ENCODE data around the gene KCNC1. TPM values are rescaled to one million over a fixed set of nuclear protein-coding genes. Genes with fewer than 3 reads are reported as not detected.

Gene KCNC1
- total RNA-seq, 2 donors from 2014 or later: not detected

DNA sequence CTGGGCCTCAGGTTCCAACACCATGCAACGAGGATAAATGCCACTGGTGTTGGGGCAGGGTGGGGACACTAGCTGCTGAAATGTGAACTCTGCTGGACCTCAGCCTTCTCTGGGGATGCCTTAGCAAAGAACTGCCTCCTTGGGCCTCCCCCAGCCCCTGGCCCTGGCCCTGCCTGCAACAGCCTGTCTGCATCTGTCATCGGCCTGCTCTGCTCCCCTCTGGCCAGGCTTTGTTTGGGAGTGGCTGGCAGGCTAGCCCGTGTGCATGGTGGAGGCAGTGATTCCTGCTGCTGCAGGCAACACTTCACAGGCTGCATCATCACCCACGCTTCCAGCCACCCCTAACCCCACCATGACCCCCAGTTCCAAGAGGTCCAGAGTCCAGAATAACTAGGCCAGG, 26.8 kb upstream of the KCNC1 start:
- TF ChIP-seq, protein P1, sequence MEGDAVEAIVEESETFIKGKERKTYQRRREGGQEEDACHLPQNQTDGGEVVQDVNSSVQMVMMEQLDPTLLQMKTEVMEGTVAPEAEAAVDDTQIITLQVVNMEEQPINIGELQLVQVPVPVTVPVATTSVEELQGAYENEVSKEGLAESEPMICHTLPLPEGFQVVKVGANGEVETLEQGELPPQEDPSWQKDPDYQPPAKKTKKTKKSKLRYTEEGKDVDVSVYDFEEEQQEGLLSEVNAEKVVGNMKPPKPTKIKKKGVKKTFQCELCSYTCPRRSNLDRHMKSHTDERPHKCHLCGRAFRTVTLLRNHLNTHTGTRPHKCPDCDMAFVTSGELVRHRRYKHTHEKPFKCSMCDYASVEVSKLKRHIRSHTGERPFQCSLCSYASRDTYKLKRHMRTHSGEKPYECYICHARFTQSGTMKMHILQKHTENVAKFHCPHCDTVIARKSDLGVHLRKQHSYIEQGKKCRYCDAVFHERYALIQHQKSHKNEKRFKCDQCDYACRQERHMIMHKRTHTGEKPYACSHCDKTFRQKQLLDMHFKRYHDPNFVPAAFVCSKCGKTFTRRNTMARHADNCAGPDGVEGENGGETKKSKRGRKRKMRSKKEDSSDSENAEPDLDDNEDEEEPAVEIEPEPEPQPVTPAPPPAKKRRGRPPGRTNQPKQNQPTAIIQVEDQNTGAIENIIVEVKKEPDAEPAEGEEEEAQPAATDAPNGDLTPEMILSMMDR (IDR thresholded peaks at IDR 0.05): no peak
- H3K4me3 ChIP-seq: no peak overlapping the region
- ATAC-seq (ENCODE audit: insufficient number of reproducible peaks, low FRiP score, low read depth) (no peak), DNase-seq (ENCODE audit: low spot score) (no peak)
- no peaks in the 10 kb centered on the region for H3K4me1 ChIP-seq (ENCODE audit: control insufficient read depth in 1 of 2, low read depth in 2 of 2)
- no peak overlapping the region for H3K27ac ChIP-seq
- no peaks in the 10 kb centered on the region for H3K9me3 ChIP-seq
- no peaks in the 10 kb centered on the region for H3K27me3 ChIP-seq (replicated peaks; ENCODE audit: insufficient read depth)
- no peaks in the 10 kb centered on the region for H3K36me3 ChIP-seq

DNA sequence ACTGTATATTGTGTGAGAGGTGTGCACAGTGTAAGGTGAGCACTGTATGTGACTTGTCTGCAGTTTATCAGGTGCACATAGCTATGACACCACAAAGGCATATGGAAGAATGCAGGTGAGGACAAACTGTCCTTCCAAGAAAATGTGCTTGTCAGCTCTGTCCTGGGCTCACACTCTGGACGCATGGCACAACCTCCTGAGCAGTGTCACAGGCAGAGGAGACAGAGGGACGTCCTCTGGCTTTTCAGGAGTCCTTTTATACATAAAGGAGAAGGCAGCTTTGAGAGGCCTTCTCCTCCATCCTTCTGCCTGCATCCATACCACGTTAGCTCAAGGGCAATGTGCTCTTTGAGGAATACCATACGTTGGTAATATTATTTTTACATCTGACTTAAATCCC, 22.7 kb upstream of the KCNC1 start:
- TF ChIP-seq, protein P1 (IDR thresholded peaks at IDR 0.05): no peak
- Histone ChIP-seq H3K27me3 (replicated peaks; ENCODE audit: insufficient read depth) (no peaks in the 10 kb centered on the region), H3K9me3 (no peaks in the 10 kb centered on the region), H3K4me1 (ENCODE audit: control insufficient read depth in 1 of 2, low read depth in 2 of 2) (no peaks in the 10 kb centered on the region), H3K4me3 (no peak overlapping the region), H3K36me3 (no peaks in the 10 kb centered on the region), H3K27ac (no peak overlapping the region)
- ATAC-seq (ENCODE audit: insufficient number of reproducible peaks, low FRiP score, low read depth) (no peak), DNase-seq (ENCODE audit: low spot score) (no peak)

DNA sequence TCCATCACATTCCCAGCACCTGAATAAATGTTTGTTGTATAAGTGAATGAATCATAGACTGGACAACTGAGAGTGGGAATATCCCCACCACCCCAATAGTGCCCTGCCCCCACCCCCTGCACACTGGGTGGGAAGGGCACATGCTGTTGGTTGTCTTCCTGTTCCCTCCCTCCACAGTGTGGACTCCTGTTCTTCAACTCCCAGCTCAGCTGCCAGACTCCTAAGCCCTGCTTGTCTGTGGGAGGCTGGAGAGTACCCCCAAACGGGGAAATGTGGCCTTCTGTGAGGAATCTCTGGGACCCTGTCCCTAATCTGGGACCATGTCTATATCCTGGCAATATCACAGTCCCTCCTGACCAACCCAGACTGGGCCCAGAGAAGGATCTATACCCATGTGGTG, 20.7 kb upstream of the KCNC1 start:
- Histone ChIP-seq H3K4me3 (no peak overlapping the region), H3K4me1 (ENCODE audit: control insufficient read depth in 1 of 2, low read depth in 2 of 2) (no peaks in the 10 kb centered on the region), H3K27me3 (replicated peaks; ENCODE audit: insufficient read depth) (no peaks in the 10 kb centered on the region), H3K36me3 (no peaks in the 10 kb centered on the region), H3K27ac (no peak overlapping the region), H3K9me3 (no peaks in the 10 kb centered on the region)
- ATAC-seq (ENCODE audit: insufficient number of reproducible peaks, low FRiP score, low read depth) (no peak), DNase-seq (ENCODE audit: low spot score) (no peak)
- TF ChIP-seq, protein P1 (IDR thresholded peaks at IDR 0.05): no peak

DNA sequence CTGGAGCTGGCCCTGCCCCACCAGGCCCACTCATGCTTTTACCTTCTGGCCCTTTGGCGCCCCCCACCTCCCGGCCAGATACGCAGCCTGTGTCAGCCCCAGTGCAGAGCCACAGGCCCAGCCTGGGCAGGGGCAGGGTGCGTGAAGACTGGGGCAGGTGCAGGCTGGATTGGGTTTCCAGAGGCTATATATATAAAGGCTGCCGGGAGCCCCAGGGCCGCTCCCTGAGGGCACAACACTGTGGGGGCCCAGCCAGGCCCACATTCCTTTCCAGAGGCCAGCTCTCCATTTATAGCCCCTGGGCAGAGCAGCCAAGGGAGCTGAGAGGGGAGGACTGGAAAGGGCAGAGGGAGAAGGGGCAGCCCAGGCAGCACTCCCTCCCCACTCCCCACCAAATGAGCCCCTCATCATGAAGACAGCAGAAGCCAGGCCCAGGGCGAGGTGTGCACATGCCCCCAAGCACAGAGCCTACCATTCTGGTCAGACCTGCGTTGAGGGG, 20.2 kb upstream of the KCNC1 start:
- no peak for DNase-seq (ENCODE audit: low spot score)
- no peaks in the 10 kb centered on the region for H3K27me3 ChIP-seq (replicated peaks; ENCODE audit: insufficient read depth)
- H3K27ac ChIP-seq: no peak overlapping the region
- ATAC-seq (ENCODE audit: insufficient number of reproducible peaks, low FRiP score, low read depth): no peak
- no peak overlapping the region for H3K4me3 ChIP-seq
- H3K36me3 ChIP-seq: no peaks in the 10 kb centered on the region
- TF ChIP-seq, protein P1 (IDR thresholded peaks at IDR 0.05): no peak
- no peaks in the 10 kb centered on the region for H3K4me1 ChIP-seq (ENCODE audit: control insufficient read depth in 1 of 2, low read depth in 2 of 2)
- H3K9me3 ChIP-seq: no peaks in the 10 kb centered on the region

DNA sequence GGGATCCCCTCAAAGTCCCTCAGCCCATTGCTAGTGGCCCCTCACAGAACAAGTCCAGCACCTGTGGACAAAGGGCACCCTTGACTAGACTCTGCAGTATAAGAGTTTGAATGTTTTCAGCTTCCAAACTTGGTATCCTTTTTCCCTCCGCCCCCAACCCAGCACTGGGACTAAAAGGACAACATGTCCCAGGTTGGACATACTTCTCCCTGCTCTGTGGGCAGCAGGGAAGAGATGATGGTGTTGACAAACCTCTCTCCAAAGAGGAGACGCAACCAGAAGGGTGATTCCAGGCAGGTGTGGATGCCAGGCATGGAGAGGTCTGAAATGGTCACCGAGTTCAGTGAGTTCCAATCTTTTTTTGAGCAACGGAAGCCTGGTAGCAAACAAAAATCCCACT, 19.7 kb upstream of the KCNC1 start:
- Histone ChIP-seq H3K36me3 (no peaks in the 10 kb centered on the region), H3K27me3 (replicated peaks; ENCODE audit: insufficient read depth) (no peaks in the 10 kb centered on the region), H3K9me3 (no peaks in the 10 kb centered on the region), H3K4me1 (ENCODE audit: control insufficient read depth in 1 of 2, low read depth in 2 of 2) (no peaks in the 10 kb centered on the region), H3K27ac (no peak overlapping the region), H3K4me3 (no peak overlapping the region)
- ATAC-seq (ENCODE audit: insufficient number of reproducible peaks, low FRiP score, low read depth) (no peak), DNase-seq (ENCODE audit: low spot score) (no peak)
- TF ChIP-seq, protein P1 (IDR thresholded peaks at IDR 0.05): no peak

Measured in thoracic aorta (tissue), 2 donors.